ENCODE measurements around the gene GNB5.
"Not testable (repeated sequence)": the region's sequence is repeated elsewhere in the genome, so short reads cannot be mapped to it uniquely, and the experiment has no call there.

GNB5 gene

DNA sequence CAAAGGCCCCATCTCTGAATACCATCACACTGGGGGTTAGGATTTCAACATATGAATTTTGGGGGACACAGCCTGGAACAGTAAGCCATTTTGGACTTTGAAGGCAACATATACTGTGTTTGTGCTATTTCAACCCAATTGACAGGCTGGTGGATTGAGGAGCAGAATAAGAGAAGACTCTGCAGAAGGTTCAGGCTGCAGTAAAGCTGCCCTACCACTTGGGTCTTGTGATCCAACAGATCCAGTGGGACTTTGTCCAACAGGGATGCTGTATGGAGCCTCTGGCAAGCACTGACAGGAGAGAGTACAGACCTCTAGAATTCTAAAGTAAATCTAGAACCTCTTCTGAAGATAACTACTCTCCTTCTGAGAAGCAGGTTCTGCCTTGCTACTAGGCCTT is 77.5 kb downstream of the GNB5 start:
- no peak for DNase-seq (ENCODE audit: low read depth, low spot score)

DNA sequence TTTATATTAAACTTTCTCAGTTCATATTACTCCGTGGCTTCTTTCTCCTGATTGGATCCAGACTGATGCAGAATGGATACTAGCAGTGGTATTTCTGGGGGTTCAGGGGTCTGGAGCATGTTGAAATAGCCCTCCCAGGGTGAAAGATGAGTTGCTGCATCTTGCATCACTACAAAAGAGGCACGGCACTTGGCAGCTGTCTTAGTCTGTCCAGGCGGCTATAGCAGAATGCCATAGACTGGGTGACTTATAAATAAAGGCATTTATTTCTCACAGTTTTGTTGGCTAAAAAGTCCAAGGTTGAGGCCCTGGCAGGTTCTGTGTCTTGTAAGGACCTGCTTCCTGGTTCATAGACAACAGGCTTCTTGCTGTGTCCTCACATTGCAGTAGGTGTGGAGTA is 78.0 kb downstream of the GNB5 start:
- no peak for DNase-seq (ENCODE audit: low read depth, low spot score)

DNA sequence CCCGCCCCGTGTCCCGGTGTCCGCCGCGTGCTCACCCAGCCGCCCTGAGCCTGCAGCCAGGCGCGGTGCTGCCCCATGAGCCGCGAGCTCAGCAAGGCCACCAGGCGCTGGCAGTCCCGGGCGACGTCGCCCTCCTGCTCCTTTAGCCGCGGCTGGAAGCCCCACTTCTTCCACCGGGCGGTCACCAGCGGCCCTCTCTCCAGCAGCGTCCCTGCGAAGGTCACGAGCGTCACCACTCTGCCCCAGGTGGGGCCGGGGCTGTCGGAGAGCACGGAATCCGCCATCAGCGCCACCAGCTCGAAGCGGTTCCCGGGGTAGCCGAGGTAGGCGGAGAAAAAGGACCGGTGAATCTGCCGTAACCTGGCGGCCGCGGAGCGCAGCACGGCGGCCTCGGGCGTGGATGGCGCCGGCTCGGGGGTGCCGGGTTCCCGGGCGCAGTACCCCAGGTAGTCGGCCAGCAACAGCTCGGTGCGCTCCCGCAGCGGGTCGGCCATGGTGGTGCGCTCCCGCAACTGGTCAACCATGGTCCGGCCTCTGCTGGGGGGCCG is 78.9 kb downstream of the GNB5 start:
- DNase-seq (ENCODE audit: low read depth, low spot score) = peak; percentile 73

DNA sequence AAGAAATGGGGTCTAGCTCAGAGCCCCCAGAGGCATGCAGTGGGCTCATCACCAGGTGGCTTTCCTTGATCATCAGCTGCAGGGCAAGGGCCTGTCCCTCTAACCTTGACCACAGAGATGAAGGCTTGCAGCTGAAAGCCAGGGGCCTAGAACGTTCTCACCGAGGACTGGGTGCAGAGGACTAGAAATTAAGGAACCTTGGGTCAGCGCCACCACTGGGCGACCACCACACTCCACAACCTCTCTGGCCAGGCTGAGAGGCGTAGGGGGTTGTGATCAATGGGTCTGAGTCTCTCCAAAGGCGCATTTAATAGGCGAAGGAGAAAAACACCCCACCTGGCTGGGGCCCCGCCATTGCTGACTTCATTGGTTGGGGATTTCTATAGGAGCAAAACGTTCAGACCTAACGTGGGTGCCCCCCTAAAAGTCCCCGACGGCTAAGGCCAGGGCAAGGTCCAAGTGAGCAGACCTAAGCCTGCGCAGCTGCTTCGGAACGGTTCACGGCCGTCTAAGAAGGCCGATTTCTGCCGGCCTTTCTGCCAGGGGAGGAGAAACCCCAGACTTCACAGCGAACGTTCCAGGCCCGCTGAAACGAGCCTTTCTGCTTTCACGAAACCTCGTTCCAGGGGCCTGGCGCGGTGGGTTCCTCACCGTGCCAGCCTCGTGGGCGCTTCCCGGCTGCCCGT is 79.5 kb downstream of the GNB5 start:
- DNase-seq (ENCODE audit: low read depth, low spot score) = no peak

DNA sequence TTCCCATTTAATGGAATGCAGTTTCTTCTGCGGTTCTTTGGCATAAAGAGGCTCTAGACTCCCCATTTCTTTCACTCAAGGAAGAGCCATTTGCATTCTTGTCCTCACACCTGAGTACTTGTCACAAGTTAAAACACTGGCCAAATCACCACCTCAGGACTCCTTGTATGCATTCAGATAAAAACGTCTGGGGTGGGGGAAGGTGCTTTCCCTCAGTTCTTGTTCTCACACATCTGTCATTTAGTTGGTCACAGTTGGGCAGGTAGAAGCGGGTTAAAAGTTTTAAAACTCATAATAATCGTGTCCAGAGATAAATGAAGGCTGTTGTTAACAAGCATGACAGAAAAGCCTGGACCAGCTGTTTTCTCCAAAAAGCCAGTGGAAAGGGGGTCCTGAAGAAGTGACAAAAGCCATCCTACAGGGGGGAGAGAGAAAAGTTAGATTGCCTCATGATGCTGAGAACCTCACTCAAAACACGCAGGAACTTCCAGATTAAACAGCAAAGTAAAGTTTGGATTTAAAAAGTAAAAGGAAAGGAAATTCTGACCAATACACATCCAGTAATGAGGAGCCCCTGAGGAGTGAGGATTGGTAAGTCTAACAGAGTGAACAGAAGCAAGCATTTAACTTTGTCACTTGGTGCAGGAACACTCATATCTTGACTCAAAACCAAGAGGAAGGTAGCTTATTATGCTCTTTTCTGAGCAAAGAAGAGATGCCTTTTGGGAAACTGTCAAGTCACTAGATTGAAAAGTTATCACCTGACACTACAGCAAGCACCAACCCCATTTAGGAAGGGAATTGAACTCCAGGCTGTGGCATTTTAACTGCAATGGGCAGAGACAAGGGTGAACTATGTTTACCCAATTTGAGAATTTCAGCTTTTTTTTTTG is 81.4 kb downstream of the GNB5 start:
- no peak for DNase-seq (ENCODE audit: low read depth, low spot score)

DNA sequence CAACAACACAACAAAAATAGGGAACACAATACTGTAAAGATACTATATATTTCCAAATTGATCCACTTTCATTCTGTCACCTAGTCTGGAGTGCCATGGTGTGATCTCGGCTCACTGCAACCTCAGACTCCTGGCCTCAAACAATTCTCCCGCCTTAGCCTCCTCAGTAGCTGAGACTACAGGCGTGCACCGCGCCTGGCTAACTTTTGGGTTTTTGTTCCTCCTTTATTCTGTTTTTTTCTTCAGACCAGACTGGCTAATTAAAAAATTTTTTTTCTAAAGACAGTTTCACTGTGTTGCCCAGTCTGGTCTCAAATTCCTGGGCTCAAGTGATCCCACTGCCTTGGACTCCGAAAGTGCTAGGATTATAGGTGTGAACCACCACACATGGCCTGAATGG is 84.0 kb downstream of the GNB5 start:
- no peak for DNase-seq (ENCODE audit: low read depth, low spot score)

DNA sequence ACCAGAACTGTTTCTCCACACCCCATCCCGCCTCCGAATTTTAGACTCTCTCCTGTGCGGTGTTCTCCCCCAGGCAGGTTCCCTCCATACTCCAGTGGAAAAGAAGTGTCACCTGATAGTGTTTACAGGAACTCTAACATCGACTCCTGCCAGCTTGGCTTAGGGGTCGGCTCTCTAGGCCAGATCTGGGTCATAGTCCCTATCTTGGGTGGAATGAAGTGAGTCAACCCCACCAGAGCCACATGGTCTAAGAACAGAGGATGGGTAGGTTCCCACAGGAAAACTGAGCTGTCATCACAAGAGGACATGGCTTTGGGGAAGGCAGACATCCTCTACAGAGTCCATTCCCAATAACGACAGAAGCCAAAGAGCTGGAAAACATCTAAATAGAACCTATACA is 84.6 kb downstream of the GNB5 start:
- DNase-seq (ENCODE audit: low read depth, low spot score) = no peak

DNA sequence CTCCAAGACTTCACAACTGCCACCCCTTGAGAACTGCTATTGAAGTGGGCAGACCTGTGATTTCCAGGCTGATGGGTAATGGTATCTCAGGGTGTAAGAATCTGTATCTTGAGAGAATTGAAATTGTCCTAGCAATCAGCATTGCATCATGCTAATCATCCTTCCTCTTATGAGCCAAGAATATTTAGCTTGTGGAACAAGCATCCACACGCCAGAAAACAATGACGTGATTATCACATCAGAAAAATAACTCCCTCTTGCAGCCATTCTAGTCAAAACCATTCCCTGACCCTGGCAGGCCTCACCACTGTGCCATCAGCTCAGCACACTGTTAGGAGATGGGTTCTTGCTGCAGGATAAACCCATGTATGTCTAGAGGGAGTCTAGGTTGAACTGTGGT is 85.3 kb downstream of the GNB5 start:
- DNase-seq (ENCODE audit: low read depth, low spot score) = no peak

DNA sequence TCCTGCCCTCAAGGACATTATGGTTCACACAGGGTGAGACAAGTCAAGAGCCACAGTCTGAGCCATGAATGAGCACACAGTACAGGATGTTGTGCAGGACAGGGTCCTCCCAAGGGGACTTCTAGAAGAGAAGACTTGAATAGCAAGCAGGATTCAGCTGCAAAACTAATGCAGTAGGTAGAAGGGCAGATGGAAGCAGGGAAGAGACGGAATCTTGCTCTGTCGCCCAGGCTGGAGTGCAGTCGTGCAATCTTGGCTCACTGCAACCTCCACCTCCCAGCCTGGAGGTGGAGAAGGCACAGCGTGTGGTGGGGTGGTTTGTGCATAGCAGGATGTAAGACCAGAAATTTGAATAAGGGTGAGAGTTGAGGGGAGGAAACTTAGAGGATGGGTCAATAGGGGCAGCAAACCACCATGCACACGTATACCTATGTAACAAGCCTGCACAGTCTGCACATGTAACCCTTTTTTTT is 86.6 kb downstream of the GNB5 start:
- no peak for DNase-seq (ENCODE audit: low read depth, low spot score)

DNA sequence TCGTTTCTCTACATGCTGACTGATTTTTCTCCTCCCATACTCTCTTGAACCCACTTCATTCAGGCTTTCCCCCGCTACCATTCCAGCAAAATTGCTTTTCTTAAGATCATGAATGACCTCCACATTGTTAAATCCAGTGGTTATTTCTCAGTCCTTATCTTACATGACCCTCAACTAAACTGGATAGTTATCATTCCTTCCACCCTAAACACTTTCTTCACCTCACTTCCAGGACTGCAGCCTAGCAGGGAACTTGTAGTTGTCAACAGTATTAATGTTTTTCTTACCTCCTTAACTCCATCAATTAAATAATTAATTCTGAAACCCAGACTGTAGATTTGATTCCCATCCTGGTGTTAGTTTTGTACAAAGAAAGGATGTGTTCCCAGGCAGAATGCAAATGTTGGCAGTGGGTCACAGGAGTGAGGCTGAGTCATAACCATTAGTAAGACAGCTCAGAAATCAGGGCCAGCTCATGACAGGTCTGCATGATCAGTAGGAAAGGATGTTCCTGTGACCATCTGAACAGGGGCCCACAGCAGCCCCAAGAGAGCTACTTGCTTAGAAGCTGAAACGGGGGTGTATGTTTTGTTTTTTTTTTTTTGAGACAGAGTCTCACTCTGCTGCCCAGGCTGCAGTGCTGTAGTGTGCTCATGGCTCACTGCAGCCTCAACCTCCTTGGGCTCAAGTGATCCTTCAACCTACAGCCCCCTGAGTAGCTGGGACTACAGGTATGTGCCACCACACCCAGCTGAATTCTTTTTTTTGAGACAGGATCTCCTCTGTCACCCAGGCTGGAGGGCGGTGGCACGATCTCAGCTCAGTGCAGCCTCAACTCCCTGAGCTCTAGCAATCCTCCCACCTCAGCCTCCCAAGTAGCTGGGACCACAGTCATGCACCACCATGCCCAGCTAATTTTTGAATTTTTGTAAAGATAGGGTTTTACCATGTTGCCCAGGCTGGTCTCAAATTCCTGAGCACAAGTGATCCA is 87.7 kb downstream of the GNB5 start:
- DNase-seq (ENCODE audit: low read depth, low spot score) = no peak

DNA sequence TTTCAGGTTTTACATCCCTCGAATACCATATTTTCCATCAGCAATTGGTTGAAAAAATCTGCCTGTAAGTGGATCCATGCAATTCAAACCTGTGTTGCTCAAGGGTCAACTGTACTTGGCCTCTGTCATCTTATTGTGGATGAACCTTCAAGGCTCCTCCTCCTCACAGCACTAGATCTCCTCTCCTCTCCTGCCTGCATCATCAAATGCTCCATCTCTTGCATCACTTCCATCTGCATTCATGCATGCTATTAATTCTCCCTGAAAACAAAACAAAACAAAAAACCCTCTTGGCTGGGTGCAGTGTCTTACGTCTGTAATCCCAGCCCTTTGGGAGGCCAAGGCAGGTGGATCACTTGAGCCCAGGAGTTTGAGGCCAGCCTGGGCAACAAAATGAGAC is 88.7 kb downstream of the GNB5 start:
- no peak for DNase-seq (ENCODE audit: low read depth, low spot score)

DNA sequence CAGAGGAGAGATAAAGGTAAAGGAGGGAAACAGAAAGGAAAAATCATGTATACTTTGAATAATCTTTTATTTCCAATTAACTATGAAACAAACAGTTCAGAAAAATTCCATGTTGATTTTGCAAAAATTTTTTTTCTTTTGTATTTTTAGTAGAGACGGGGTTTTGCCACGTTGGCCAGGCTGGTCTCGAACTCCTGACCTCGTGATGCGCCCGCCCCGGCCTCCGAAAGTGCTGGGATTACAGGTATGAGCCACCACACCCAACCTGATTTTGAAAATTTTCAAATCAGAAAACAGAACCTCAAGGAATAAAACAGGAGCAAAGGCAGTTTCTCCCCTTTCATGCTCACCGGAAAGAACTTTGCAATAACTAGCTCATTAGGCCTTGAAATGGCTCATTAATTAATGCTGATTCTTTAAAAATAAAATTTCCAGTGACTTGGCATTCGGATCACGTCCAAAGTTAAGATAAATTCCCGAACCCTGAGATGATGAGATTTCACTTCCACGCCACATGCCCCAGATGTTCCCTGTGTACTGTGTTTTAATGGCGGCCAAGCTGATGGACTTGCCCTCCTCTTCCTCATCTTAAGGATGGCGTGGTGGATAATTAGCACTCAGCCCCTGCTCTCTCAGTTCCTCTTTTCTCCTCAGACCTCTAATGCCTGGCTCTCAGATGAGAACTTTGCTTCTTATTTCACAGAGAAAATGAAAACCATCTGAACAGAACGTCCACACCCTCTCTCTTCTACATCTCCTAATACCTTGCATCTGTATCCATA is 89.5 kb downstream of the GNB5 start:
- DNase-seq (ENCODE audit: low read depth, low spot score) = no peak

DNA sequence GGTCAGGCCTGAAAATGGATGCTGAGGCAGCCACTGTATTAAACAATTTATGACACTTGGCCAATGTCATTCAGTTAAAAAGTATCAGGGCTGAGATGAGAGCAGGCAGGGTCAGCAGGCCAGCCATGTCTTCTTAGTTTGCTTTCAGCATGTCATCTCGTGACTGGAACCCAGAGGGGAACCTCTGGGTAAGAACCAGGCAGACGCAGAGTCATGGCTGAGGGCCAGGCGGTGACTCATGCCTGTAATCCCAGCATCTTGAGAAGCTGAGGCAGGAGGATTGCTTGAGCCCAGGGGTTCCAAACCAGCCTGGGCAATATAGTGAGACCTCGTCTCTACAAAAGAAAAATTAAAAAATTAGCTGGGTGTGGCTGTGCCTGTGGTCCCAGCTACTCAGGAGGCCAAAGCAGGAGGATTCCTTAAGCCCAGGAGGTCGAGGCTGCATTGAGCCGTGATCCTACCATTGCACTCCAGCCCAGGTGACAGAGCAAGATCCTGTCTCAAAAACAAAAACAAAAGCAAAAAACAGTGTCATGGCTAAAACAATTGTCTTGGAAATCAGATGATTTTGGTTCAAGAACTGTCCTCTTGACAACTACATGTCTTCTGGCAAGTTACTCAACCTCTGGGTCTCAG is 90.3 kb downstream of the GNB5 start:
- peak; percentile 44 for DNase-seq (ENCODE audit: low read depth, low spot score)

DNA sequence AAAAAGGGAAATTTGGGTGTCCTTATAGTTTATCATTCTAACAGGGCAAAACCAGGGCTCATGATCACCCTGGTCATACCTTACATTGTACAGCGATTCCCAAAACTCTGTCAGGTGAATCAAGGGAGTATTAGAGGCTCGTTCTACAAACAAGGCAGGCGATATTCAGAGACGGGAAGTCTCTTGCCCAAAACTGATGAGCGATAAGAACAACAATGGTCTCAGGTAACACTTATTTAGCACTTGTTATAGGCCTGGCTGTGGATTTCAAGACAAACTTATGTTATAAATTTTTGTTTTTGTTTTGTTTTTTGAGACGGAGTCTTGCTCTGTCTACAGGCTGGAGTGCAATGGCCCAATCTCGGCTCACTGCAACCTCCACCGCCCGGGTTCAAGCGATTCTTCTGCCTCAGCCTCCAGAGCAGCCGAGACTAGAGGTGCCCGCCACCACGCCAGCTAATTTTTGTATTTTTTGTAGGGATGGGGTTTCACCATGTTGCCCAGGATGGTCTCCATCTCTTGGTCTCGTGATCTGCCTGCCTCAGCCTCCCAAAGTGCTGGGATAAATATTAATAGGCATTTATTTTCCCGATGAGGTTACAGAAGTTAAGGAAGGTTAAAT is 91.4 kb downstream of the GNB5 start:
- DNase-seq (ENCODE audit: low read depth, low spot score) = no peak

DNA sequence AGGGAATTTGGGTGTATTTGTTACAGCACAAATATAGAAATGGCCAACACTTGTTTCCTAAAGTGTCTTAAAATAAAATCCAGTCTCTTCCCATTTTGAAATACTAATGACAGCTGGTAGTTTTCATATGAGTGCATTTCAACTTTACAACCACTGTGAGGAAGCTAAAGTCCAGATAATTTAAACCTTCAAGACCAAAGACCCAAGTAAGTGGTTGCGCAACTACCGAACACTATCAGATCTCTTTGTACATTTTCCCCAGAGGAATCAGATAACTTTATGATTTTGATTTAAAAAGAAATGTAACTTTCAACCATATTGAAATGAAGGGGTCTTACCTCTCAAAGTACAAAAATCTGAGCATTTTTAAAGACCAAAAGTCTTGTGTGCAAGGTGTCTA is 92.9 kb downstream of the GNB5 start:
- DNase-seq (ENCODE audit: low read depth, low spot score) = no peak

DNA sequence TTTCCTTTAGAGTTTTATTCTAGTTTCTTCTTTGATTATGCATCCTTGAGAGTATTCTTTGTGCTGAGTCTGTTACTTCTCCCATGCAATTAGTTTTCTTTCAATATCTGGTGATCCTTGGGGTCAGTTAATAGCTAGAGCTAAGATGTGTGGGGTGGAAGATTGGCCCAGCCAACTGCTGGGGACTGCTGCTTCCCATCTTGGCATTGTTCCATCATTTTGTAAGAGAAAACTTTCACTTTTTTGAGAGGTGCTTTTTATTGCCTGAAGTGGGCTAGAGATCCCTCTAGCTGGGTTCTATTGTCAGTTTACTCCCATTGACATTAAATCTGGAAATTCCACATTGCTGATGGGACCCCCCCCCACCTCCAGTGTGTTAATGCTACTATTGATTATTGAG is 94.0 kb downstream of the GNB5 start:
- DNase-seq (ENCODE audit: low read depth, low spot score) = no peak

DNA sequence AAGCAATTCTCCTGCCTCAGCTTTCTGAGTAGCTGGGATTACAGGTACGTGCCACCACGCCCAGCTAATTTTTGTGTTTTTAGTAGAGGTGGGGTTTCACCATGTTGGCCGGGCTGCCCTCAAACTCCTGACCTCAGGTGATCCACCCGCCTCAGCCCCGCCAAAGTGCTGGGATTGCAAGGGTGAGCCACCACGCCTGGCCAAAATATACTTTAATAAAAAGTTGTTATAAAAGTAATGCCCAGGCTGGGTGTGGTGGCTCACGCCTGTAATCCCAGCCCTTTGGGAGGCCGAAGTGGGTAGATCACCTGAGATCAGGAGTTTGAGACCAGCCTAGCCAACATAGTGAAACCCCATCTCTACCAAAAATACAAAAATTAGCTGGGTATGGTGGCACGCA is 94.7 kb downstream of the GNB5 start:
- not testable (repeated sequence) for DNase-seq (ENCODE audit: low read depth, low spot score)

DNA sequence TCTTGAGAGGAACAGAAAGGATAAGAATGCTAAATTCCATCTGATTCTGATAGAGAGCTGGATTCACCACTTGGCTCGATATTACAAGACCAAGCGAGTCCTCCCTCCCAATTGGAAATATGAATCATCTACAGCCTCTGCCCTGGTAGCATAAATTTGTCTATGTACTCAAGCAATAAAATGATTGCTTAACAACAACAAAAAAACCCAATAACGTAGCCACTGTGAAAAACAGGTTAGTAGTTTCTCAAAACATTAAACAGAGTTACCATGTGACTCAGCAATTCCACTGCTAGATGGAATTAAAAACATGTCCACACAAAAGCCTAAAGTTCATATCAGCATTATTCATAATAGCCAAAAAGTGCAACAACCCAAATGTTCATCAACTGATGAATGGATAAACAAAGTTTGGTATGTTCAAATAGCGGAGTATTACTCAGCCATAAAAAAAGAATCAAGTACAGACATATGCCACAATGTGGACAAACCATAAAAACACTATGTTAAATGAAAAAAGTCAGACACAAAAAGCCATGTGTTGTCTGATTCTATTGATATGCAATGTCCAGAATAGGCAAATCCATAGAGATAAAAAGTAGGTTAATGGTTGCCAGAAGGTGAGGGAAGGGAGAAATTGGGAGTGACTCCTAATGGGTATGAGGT is 95.5 kb downstream of the GNB5 start:
- DNase-seq (ENCODE audit: low read depth, low spot score) = no peak

All from ELF-1 (cell line).